GM18505 (cell line): Measurements from ENCODE around the gene SEMA5A.
"Not testable (repeated sequence)": the region's sequence is repeated elsewhere in the genome, so short reads cannot be mapped to it uniquely, and the experiment has no call there.

Experiments
- ATAC-seq: cut with Tn5 transposase; IDR thresholded peaks from one replicate; pipeline ENCODE4 v1.9.1; 2021; ENCODE audit not compliant: unreplicated experiment
- POLR2A ChIP-seq: IDR thresholded peaks from 4 replicates; pipeline ENCODE4 v1.6.1; 2011; ENCODE audit warnings: borderline replicate concordance; ENCODE audit not compliant: insufficient read depth, insufficient read length; ENCODE audit errors: extremely low read depth

The SEMA5A gene

DNA sequence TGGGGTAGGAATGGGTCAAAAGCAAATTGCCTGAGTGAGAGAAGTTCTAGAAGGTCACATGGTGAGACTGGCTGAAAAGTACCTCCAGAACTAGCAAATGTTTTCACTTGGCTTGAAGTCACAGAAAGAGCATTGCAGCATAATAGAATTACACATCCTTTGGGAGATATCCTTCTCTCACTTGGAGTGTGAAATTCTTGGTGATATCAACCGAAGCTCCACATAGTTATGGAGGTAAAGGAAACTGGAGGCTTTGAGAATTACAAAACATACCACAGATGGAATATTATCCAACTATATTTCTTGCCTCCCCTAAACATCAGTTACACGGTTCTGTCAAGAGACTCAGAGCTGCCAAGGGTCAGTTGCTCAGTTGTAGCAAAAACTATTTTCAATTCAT is 182.4 kb downstream of the SEMA5A start:
- ATAC-seq = peak; percentile 29
- TF ChIP-seq POLR2A = no peak

DNA sequence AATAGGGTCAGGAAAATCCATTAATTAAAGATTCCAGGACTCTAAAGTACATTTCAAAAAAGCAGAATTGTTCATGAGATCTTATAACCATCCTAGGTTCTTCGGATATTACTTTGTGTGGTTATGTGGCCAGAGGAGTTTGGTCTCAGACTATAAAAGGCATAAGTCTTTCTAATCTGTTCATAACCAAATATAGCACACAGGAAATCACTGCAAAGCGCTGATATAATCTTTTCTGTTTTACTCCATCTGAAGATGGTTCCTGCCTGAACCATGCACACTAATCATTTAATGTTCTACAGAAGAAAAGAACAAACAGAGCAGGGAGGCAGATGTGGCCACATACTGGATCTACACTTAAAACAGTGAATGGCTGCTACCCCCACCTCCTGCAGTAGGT is 182.8 kb downstream of the SEMA5A start:
- TF ChIP-seq POLR2A = peak; percentile 39
- peak; percentile 58 for ATAC-seq

DNA sequence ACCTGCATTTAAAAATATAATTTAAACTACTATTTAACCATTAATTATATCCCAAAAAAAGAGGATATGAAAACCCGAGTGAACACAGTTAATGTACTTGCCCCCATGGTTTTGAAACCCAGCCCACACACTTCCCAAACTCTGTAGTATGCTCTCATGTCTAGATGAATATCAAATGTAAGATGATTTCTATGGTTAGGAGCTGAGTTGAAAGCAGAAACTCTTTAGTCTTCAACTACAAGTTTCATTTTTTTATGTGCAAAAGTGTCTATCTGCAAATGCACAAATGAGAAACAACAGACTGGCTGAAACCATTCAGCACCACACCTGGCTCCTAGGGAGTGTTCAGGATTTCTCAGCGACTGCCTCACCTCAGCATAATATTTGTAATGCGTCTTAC is 183.3 kb downstream of the SEMA5A start:
- TF ChIP-seq POLR2A = no peak
- peak; percentile 55 for ATAC-seq

- peak; percentile 63 for ATAC-seq
- no peak for TF ChIP-seq POLR2A
These were observed 184.0 kb downstream of the SEMA5A start for GRCh38 chr5:9361835-9362234.

- ATAC-seq = no peak
These were observed 186.8 kb downstream of the SEMA5A start for GRCh38 chr5:9358961-9359685.

GRCh38 chr5:9356351-9356825 is 189.5 kb downstream of the SEMA5A start:
- no peak for ATAC-seq
- no peak for TF ChIP-seq POLR2A

More at GRCh38 chr5:9358961-9359685, 186.8 kb downstream of the SEMA5A start:
- no peak for TF ChIP-seq POLR2A

- TF ChIP-seq POLR2A = no peak
These were observed 191.4 kb downstream of the SEMA5A start for GRCh38 chr5:9354336-9355081.

DNA sequence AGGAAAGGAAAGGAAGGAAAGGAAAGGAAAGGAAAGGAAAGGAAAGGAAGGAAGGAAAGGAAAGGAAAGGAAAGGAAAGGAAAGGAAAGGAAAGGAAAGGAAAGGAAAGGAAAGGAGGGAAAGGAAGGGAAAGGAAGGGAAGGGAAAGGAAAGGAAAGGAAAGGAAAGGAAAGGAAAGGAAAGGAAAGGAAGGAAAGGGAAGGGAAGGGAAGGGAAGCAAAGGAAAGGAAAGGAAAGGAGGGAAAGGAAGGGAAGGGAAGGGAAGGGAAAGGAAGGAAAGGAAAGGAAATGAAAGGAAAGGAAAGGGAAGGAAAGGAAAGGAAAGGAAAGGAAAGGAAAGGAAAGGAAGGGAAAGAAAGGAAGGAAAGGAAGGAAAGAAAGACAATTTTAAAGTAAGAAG is 192.8 kb downstream of the SEMA5A start:
- not testable (repeated sequence) for ATAC-seq

More at GRCh38 chr5:9354336-9355081, 191.4 kb downstream of the SEMA5A start:
- ATAC-seq = no peak

DNA sequence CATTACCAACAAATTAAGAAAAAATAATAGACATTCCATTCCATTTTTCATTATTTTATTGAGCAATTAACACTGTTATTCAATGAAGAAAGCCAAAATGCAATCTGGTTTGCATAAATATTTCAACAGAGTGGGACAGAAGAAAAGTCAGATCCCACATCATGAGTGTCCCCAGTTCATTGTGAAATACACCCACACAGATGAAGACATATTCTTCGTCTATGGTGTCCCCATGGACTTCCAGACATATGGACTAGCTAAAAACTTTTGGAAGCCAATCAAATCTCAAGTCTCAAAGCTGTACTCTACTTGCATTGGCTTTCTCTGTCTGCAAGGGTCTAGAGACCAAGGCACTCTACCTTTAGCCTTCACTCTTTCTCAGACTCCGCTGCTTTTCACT is 194.3 kb downstream of the SEMA5A start:
- ATAC-seq = no peak
- TF ChIP-seq POLR2A = no peak

DNA sequence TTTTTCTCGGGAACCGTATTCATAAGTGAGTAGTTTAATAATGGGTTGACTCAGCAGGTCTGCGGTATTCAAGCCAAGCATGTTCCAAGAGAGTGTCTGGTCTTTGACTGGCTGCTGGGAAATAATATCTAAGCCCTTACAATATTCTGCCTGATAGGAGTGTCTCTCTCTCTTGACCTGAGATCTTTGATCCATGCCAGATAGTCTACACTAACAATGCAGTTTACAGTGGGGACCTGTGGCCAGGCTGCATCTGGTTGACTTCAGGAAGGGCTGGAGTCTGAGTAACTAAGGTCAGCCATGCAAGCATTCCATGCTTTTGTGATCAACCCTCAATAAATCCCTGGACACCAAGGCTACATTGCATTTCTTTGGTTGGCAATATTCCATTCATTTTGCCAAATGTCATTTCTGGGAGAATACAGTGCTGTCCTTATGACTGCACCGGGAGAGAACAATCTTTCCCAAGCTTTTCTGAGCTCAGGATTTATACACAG is 195.5 kb downstream of the SEMA5A start:
- no peak for ATAC-seq
- no peak for TF ChIP-seq POLR2A

DNA sequence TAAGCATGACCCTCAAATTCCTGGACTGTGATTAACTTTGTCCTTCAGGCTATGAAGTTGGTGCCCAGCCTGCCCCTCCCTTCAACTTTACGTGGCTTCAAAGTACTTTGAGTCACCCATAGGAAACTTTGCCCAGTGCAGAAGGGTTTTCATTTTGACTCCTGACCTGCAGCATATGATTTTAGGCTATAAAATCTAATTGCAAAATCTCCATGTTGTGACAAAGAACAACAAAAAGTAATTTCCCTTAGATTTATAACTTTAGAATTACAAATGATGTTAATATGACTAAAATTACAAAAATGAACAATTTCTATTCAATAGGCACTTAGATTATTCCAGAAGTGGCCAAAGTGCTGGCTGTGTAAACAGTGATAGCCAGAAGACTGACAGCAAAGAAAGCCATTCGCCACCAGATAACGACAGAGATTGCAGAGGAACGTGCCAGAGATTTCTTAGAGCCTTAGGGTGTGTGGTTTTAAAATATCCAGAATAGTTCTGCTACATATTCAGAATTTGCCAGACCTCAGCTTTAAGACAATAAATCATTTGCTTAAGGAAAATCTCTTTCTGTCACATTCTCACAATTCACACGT is 197.4 kb downstream of the SEMA5A start:
- no peak for TF ChIP-seq POLR2A
- no peak for ATAC-seq

- TF ChIP-seq POLR2A = no peak
- ATAC-seq = no peak
These were observed 198.2 kb downstream of the SEMA5A start for GRCh38 chr5:9347541-9348295.

GRCh38 chr5:9347032-9347431 is 198.8 kb downstream of the SEMA5A start:
- ATAC-seq = no peak
- no peak for TF ChIP-seq POLR2A
